Measurements from ENCODE around the gene OSGEPL1.

GRCh38 chr2:189803431-189803830, 40.8 kb upstream of the OSGEPL1 start:
- no peak for TF ChIP-seq YY1 (IDR thresholded peaks at IDR 0.05; ENCODE audit: insufficient read depth, insufficient read length)
- TF ChIP-seq ZNF274 (IDR thresholded peaks at IDR 0.05; ENCODE audit: low read depth, low read length), result no peak
- TF ChIP-seq SUZ12 (IDR thresholded peaks at IDR 0.05; ENCODE audit: extremely low read depth, insufficient read depth, insufficient read length), result no peak

Measured in NT2/D1 (cell line).